RKO (cell line): ENCODE results near the gene PTPN5.

Experiments used
- DNase-seq: peaks from one replicate; pipeline ENCODE4 v3.0.0-alpha.2; 2016; ENCODE audit warnings: low spot score

PTPN5 gene

DNA sequence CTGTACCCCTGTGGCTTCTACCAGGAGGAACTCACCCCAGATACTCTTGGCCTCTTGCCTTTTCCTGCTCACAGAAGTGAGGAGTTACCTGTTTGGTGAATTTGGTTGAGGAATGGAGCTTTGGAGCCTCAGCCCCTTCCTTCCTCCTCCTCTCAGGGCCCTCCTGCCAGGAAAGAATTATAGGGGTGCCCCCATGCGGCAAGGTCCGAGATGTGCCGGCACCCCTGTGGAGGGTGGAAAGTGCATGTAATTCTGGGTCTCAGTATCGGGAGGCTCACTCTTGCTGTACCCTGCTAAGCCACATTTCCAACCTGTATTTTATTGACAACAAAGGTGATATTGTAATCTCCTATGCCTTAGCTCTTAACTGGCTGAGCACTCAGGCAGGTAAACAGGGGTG, 51.9 kb downstream of the PTPN5 start:
- DNase-seq = no peak

DNA sequence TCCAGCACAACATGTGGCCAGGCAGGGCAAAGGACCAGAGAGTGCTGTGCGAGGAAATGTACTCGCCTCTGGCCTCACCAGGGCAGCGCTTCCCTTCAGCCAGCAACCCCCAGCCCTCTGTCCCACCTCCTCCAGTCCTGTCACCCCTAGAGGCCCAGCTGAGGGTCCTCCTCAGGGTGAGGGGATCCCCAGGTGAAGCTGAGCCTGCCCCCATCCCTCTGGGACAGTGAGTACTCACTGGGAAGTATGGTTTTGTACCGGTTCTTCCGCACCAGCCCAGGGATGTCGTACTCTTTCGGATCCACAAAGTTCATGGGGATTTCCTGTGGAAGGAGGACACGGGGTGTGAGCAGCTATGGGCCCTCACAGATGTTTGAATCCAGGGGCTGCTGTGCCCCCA, 54.0 kb downstream of the PTPN5 start:
- DNase-seq = no peak

DNA sequence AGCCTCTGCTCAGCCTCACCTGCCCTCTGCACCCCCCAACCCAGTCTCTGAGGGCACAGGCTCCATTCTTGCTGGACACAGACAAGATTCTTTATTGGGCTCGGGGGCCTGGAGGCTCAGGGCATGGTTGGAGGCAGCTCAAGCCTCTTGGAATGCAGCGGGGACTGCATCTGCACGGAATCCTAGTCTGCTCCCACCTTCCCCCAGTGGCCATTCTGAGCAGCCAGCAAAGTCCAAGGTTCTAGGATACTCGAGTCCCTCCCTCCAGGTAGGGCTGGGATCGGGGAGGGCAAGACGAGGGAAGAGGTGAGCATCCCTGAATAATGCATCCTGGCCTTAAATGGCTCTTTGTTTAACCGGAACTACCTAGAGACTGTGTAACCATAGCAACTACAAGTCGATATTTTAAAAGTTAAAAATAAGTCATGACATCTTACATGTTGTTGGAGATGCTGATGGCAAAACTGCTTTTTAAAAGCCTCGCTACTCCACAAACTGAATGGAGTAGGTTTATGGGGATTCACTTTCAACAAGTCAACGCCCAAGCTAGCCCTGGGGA, 54.9 kb downstream of the PTPN5 start:
- no peak for DNase-seq

DNA sequence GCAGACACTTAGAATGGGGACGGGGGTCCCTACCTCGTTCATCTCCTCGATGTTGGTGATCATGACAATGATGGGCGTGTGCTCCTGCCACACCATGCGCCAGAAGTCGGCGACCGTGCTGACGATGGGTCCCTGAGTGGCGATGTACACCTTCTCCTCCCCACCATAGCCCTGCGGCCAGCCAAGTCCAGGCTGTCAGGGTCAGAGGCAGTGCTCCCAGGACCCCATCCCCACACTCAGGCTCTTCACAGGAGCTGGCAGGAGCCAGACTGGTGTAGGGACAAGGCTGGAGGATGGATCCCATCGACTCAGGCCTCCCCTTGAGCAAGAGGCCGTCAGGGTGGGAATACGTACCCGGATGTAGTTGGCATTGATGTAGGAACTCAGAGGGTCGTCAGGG, 58.4 kb downstream of the PTPN5 start:
- DNase-seq = no peak

DNA sequence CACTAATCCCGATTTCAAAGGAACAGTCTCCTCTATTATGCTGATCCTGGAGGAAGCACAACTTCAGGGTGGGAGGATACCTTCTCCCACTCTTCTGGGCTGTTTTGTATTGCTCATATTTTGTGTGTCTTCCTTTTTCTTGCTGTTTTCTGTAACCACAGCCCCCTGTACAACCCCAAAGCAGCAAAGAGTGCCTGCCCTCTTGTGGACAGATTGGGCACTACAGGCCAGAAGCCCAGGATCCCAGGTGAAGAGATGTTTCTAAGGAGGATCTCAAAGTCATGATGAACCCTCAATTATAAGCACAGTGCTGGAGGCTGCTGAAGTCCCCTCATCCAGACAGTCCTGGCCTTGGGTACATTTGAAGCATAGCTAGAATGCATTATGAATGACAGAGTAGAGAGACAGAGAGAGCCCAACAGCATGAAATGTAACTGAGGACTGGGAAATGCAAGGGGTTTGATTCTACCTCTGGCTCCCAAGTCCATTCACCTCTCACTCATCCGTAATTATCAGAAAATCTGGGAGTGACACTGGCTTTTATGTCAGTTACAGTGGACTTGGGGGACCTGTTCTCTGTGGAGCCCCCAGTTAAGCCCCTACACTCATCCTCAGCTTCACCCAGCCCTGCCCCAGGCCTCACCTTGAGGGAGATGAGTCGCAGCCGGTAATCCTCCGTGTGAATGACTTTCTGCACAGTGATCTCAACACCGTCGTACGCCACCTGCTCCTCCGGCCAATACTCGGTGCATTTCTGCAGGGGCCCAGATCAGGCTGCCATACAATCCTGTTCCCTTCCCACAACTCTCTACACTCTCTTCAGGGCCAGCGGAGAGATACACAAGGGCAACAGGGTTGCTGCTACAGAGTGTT, 59.4 kb downstream of the PTPN5 start:
- peak; percentile 37 for DNase-seq

DNA sequence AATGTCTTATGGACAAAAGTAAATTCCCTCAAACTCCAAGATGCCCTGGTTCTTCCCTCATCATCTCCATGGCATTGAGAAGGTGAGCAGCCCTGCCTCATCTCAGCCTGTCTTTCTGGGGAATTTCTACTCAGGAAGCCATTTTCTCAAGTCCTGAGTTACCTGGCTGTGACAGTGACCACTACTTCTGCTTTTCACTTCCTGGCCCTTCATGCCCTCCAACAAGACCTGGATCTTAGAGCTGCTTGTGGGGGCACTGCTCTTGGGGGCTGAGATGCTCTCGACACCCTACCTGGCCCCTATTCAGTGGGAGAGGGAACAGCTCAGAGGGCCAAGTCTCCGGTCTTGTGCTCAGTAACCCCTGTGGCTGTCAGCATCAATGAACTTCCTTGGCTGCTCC, 60.2 kb downstream of the PTPN5 start:
- no peak for DNase-seq

DNA sequence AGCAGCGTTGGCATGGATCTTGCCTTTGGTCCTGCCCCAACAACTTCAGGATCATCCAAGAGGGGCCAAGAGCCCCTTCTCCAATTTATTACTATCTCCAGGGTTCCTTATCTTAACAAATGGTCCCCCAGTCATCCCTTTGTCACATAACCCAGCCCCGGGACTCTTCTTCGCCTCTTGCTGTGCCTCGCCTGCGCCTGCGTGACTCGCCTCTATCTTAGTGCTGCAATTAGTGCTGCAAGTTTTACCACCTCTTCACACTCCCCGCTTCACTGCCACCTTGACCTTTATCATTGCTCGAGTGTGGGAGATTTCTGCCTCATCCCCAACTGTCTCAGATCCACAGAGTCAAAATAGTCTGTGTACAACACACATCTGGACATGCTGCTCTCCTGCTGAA, 61.6 kb downstream of the PTPN5 start:
- DNase-seq = no peak

DNA sequence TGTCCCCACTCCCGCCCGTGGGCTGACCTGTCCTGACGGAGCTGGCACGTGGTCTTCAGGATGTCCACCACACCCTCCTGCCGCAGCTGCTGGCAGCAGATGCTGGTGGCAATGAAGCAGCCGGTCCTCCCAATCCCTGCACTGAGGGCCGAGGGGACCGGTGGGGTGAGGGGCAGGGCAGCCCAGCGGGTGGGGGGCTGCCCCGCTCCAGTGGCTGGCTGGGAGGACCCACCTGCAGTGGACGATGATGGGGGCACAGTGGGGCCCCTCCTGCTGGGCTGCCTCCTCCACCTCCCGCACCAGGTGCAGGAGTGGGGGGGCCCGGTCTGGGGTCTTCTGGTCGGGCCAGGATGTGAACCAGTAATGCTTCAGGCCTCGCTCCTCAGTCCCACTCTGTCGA, 62.2 kb downstream of the PTPN5 start:
- no peak for DNase-seq

DNA sequence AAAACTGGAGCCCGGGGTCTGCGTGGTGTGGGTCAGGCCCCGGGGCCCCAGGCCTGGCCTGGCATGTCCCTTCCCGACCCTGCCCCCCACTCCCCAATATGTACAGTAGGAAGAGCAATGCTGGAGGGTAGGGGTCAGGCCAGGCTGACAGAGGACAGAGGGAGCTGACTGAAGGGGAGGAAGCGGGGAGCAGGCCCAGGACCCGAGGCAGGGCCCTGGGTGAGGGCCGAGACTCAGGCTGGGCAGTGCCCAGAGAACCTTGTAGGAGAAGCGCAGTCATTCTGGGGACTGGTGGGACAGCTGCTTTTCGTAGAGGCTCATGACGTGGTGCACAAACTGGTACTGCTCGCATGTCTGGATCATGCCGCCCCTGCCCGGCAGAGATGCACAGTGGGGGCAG, 62.9 kb downstream of the PTPN5 start:
- no peak for DNase-seq

DNA sequence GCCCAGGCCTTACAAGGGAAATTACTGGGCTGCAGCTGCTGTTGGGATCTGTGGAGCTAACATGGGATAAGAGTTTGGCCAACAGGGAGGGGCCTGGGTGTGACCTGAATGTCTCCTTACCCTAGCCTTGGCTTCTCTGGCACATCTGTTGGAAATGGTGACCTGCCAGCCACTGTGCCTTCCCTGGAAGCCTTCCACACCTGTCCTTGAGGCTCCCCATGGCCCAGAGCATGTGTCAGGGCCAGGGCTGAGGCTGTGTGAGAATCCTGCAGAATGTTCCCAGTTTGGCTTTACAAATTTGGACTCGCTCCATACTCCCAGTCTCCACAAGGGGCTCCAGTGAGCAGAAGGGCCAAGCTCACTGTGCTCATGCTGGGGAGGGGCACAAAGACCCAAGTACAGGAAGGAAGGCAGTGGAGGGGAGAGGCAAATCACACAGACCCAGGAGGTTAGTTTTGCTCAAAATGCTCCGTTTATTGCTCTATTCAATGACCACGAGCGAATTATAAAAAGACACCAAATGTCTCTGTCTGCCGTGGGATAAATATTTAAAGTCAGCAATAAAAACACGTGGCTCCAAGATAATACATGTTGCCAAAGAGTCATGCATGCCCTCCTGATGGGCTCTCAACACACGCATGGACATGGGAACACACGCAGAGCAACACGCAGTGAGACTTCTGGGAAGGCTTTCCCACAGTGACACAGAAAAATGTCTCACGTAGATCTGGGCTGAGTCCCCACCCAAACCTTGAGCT, 63.9 kb downstream of the PTPN5 start:
- peak; percentile 42 for DNase-seq

DNA sequence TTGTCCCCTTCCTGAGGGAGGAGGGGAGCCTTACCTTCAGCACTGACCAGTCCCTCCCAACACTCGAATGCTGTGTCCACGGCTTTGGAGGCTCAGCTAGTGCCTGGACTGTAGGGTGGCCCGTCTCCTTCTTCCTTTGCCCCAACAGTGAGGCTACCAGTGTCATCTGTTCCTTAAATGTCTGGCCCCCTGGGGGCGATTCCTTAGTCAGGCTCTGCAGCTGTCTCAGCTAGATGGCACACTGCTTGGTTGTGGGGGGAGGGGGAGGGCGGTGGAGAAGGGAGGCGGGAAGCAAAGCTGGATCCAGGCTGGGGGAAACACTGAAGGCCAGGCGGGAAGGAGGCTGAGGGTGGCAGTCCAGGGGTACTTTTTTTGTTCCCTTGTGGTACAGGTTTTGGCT, 65.6 kb downstream of the PTPN5 start, which contains the start of gene IGSF22:
Gene IGSF22, minus strand, starts transcription at position 149 of the 400 bp plus-strand sequence. CDS start 1,952 bp downstream, outside the sequence.
- no peak for DNase-seq

DNA sequence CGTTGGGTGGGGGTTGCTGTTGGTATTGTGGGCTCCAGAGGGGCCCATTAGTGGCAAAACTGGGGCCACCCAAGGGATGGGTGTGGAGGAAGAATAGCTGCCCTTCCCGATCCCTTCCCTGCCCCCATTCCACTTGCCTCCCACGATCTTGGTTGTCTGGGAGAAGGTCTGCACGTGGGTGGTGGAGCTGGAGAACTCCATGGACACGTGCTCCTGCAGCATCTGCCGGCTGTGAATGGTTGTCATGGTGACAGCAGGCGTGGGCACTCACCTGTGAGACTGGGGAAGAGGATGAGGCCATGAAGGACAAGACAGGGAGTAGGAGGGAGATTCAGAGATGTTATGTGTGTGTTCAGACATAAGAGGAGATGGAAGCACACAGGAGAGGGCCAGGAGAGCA, 67.6 kb downstream of the PTPN5 start:
- DNase-seq = no peak

DNA sequence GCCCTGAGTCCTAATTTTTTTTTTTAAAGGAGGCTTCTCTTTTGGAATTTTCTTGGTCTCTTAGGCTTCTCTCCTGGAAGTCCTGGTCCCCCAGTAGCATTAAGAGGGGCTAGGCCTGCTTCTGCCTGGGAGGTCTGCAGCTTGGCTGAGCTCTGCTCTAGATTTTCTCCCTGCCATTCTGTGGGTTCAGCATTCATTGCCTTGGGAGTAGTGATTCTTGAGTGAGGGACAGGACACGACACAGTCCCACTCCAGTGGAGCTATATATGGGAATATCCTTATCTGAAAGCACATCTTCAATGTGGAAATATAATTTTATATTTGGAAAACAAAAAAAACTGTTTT, 69.3 kb downstream of the PTPN5 start:
- DNase-seq = no peak

DNA sequence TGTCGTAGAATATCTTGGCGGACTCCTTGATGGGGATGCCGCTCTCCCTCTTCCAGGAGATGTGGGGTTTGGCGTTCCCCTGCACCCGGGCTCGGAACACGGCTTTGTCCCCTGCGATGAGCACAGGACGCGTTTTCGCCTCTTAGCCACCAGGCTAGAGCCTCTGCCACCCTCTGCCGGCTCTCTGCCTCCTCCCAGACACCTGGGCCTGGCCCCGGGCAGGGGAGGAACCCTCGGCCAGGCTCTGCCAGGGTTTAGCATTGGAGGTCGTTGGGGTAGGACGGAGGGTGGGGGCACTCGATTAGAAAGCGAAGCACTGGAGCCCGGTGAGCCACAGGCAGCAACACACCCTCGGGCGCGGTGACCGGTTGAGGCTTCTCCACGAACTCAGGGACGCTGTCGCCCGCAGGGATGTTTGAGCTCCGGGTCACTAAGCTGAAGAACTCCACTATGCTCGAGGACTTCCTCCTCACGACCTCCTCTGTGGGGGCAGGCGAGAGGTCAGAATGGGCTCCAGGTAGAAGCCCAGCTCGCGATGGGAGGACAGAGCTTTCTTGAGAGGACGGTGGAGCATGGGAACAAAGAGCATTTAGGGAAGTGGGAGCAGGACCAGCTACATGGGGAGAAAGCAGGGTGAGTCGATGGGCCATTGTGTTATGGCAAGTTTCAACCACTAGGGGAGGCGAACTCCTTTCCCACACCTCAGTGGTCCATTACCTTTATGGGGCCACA, 69.9 kb downstream of the PTPN5 start:
- DNase-seq = peak; percentile 66

DNA sequence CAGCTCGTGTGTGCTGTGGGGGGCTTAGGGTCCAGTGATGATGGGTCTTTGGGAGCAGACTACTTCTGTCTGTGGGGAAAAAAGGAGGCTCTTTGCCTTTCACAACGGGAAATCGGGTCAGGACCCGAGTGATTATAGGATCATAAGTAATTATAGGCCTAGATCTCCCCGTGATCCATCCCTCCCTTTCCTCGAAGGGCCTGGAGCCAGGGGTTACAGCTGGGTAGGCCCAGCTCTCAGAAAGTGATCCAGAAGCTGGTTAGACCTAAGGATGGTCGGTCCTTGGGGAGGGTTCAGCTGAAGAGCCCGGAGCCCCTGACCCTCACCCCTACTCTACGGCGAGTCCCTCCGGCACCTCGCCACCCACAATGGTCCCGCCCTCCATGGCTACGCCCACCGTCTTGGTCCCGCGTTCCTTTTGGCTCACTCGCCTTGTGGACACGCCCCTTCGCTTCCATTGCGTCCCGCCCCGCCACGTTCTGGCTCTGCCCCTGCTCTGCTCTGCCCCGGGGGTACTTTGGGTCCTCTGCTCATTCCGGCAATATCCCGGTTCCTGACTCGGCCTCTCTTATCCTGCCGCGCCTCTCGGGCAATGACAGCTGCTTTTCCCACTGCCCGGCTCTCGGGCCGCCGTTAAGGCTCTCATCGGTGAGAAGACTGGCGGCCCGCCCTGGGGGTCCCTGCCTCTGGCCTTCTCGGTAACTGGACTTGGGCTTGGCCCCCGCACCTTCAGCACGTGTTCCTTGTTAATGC, 70.6 kb downstream of the PTPN5 start:
- peak; percentile 86 for DNase-seq

DNA sequence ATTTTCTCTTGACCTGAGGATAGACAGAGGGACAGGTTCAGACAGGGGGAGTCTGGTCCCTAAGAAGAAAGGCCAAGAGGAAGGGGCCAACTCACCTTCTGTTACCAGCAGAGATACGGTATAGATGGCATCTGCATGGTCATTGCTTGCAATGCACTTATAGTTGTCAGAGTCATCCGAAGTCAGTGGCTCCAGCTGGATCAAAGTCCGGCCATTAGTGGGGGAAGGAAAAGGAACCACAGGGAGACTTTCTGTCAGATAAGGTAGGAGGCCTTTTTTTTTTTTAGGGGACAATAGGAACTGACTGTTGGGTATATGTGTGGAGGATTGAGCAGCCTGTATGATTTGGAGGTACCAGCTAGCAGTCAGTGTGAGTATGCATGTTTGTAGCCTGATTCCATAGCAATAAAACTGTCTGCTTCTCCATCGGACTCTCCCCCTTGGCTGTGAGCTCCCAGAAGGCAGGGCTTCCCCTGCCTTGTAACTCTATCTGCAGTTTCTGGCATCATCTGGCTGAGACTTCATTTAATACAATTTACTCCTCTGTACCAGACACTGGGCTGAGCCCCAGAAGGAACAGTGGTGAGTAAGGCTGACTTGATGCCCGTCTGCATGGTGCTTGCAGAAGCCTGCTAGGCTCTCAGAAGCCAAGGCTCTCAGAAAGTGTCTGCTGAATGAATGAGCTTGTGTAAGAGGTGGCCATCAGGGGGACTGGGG, 71.3 kb downstream of the PTPN5 start:
- no peak for DNase-seq

DNA sequence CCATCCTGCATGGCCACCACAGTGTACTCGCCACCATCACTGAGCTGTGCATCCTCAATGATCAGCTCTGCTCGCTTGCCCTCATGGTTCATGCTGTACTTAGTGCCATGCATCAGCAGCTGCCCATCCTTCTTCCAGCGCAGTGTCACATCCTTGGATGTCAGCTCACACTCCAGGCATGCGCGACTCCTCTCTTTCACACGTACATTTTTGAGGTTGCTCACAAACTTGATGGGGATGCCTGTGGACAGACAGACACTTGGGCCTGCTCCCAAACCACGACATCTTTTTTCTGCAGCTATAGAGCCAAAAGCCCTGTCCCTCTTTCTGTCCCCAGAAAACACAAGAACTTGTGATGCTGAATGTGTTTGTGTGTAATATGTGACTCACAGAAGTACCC, 76.1 kb downstream of the PTPN5 start:
- DNase-seq = no peak

DNA sequence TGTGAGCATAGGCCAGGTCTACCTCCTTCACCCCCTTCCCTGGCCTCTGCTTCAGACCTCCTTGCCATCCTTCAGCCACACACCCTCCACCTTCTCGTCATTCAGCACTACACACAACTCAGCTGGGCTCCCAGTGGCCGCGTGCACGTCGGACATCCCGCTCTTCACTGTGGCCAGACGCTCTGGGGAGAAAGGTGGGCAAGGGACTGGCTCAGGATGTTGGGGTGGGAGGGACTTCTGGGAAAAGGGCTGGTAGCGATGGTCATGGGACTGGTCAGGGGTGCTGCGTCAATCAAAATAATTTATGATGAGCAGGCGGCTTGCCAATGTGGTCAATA, 77.2 kb downstream of the PTPN5 start:
- no peak for DNase-seq

DNA sequence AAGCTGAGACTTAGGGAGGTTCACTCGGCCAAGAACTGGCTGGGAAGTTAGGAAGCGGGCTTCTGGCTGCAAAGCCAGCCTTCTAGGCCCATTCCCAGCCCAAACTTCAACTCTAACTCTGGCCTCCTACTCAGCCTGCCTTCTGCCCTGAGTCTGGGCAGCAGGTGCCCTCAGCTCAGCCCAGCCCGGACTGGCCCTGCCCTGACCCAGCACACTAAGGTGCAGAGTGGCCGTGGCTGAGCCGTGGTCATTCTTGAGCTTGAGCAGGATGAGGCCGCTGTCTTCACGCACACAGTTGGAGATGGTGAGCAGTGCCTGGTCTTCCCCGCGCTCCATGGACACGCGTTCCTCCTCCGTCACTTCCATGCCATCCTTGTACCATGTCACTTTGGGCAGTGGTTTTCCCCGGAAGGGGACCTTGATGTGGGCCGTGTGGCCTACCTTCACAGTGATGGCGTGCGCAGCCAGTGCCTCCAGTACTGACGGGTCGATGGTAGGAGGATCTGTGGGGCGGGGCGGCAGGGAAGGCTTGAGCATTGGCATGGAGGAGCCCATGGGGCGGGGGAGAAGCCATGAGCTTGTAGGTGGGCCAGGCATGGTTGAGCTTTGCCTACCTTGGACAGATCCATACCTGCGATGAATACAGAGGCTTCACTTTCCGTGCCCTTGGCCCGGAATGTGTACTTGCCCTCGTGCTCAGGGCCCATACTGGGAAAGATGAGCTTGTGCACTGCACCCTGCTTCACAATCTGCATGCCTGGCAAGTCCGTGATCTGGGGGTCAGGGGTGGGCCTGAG, 77.8 kb downstream of the PTPN5 start:
- no peak for DNase-seq

DNA sequence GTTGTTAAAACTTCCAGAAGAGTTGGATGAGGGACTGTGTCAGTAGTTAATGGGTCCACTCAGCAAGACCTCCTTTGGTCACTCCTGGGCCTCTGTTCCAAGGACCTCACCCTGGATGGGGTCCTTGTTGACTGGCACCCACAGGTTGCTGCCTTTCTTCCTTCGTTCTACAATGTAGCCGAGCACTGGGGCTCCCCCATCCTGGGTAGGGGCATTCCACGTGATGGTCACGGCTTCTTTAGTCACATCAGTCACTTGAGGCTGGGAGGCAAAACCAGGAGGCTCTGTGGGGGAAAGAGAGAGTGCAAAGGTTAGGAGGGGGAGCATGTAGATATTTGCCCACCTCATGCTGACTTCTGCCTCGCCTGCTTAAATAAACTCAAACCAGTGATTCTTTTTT, 81.1 kb downstream of the PTPN5 start:
- DNase-seq = no peak
